GM18868 (cell line): ENCODE data around the gene SLC49A3.
"Not testable (repeated sequence)": the region's sequence is repeated elsewhere in the genome, so short reads cannot be mapped to it uniquely, and the experiment has no call there.

Experiments used
- ATAC-seq: cut with Tn5 transposase; IDR thresholded peaks from one replicate; pipeline ENCODE4 v1.9.1; 2021; ENCODE audit warnings: mild to moderate bottlenecking, moderate library complexity; ENCODE audit not compliant: unreplicated experiment

Gene SLC49A3

DNA sequence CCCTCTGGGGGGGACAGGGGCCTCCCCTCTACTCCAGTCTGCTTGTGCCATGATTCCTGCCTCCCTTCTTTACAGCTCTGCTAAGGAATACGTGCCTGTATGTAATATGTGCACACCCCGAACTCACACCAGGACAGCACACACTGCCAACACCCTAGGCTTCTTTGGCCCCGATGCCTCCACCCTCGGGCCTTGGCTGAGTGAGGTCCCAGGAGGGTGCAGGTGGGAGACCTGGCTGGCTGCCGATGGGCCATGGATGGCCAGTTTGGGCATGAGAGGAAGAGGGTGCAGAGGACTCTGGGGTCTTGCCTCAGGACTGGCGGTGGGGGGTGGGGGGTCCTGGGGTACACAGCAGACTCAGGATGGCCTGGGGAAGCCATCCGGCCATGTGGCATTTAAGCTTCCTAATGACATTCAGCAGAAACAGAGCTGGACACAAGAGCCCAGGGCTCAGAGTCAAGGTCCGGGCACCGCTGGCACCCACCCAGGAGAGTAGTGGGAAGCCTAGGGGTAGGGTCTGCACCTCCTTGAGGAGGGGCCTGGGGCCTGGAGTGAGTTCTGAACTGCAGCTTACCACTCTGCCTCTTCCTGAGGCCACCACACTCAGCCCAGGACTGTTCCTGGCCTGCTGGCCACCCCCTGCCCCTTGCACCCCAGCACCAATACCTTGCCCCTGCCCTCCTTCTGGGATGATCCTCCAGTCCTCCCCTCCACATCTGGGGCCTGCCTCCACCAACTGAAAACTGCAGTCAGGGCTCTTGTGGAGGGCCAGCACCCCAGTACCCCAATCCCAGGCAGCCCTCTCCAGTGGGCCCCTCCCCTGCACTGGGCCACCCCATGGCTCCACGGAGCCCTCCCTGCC lies 14.6 kb upstream of the SLC49A3 start:
- ATAC-seq = no peak

- no peak for ATAC-seq
Measured at GRCh38 chr4:702618-703048, 13.7 kb upstream of the SLC49A3 start.

DNA sequence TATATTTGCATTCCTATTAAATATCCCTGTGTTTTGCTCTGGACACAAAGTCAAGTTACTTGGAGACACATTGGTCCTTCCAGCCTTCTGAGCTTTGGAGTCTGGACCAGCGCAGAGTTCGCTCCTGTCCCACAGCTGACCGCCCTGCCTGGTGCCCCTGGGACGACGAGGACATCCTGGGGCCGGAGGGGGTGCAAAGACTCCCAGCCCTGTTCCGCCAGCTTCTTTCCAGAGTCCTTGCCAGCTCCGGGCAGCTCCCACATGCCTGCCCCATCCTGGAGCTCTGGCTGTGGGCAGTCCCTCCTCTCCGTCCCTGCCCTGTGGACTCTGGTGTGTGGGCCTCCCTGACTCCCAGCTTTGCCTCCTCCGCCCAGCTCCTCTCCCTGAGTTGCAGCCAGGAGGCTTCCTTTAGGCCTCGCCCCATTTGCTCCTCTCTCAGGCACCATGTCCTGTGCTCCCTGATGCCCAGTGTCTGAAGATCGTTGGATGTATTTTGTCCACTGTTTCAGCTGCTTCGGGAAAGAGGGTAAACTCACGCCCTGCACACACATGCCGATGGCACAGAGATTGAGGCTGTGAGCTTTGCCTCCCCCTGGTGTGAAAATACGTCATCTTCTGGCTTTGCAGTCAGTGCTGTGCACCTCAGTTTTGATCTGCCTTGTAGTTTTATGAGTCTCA lies 11.8 kb upstream of the SLC49A3 start:
- no peak for ATAC-seq

DNA sequence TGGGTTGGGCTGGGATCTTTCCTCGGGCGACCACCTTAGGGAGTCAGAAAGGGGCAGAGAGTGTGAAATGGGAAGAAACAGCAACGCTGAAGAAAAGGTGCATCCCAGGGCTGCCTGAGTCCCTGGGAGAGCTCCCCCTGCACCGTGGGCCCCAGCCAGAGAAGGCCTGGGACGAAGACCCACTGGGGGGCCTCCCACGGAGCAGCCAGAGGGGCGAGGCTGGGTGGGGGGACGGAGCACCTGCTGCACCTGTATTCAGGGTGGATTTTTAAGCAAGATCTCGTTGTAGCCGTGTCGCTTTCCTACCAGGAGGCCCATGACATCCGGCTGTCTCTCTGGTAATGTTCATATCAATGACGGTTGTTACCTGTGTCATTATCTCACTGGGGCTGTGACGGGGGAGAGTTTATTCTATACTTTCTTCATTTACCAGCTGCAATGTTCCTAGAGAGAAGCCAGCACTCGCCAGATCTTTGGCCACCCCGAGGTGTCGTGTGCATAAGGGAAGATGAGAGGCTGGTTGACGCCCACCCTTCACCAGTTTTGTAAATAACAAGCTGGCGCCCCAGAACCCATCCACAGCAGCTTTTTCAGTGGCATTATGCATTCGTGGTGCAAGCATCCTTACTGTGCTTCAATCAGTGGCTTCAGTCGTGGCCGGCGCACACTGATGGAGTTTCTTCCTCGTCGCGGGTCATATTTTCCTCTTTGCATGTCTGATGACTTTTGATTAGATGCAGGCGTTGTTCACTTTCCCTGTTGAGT lies 11.0 kb upstream of the SLC49A3 start:
- no peak for ATAC-seq

GRCh38 chr4:694341-694940 lies 5.5 kb upstream of the SLC49A3 start:
- not testable (repeated sequence) for ATAC-seq

DNA sequence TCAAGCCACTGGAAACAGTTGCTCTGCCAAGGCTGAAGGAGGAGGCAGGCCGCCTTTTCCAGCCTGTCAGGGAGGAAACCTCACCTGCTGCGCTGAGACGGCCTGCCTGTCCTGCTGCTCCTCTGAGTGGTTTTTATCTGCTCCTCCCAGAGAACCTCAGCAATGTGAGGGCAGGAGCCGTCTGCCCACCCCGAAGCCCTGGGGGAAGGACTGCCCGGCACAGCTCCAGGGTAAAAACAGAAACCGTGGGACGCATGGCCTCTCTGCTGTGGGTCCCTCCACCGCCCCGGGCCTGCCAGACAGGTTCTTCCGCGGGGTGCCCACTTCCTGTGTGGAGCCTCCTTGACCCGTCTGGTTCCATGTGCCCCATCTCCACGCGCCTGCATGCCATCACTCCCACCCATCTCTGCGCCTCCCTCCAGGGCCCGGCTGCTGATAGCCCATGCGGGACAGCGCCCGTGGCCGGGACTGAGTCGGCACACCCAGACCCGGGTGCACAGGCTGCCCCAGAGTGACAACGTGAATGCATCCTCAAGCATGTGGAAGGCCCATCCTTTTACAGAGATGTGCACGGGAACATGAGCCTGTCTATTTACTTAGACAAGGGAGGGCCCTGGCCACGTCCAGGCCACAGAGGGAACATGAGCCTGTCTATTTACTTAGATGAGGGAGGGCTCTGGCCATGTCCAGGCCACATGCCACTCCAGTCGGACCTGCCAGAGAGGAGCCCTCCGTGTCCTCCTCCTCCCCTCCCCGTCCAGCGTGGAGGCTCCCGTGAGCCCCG lies 4.0 kb upstream of the SLC49A3 start:
- ATAC-seq = no peak

- no peak for ATAC-seq
Measured at GRCh38 chr4:689723-690122, 772 bp upstream of the SLC49A3 start.

GRCh38 chr4:687971-688853 lies 739 bp downstream of the SLC49A3 start:
- ATAC-seq = no peak

DNA sequence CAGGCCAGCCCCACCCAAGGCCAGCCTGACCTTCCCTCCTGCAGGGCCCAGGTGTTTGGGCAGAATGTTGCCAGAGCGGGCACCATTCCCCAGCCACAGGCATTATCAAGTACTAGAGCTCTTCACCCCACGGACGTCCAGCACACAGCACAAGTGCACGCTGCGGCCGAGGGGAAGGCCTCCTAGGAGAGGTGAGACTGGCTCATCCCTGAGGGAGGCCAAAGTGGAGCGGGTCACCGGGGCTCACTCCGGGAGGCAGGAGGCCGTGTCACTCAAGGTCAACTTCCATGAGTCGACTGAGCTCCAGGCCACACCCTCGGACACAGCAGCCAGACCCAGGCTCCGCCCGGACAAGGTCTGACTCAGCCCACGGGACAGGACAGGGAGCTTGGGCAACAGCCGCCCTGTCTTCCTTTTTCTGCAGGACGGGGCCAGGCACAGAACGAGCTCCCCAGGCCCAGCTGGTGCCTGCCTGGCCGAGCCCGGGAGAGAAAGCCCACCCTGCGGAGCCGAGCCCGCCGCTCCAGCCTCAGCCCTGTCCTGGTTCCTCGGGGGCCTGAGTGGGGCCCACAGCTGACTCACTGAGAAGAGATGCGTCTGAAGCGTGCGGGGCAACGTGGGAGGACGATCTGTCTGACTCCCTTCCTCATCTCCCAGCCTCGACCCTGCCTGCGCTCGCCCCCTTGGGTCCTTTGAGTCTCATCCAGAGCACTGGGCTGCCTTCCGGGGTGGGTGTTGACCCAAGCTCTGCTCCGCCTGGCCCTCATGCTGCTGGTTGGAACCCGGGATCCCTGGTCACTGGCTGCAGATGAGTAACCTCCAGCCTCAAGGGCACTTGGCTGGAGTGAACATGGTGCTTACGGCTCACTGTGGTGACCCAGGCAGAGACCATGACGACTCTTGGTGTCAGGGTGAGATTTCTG lies 1.6 kb downstream of the SLC49A3 start:
- ATAC-seq = no peak

- ATAC-seq = no peak
Measured at GRCh38 chr4:686413-687040, 2.4 kb downstream of the SLC49A3 start.

DNA sequence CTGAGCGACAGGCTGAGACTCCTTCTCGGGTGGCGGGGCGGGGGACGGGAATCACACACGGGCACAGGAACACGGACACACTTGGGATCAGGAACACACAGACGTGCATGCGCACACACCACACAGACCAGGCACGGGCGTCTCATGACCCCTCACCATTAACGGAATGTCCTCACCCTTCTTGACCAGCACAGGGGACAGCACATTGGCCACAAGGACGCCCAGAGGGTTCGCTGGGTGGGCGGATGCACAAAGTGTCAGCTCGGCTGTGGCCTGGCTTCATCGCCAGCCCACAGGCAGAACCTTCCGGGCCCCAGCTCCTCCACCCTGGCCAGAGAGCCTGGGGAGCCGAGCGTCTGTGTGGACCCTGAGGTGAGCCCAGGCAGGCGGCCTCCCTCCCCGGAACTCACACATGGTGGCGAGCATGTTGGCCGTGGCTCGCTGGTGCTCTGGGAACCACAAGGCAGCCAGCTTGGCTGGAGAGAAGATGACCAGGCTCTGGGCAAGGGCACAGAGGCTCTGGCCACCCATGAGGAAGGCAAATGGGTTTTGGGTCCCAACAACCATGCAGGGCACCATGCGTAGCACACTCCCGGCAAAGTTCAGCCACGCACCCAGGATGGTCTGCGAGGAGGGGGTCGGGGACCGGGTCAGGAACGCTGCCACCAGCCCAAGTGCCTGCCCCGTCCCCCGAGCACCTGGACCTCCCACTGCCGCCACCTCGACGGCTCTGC lies 3.1 kb downstream of the SLC49A3 start:
- no peak for ATAC-seq

- no peak for ATAC-seq
Measured at GRCh38 chr4:684623-685327, 4.2 kb downstream of the SLC49A3 start.

- ATAC-seq = peak; percentile 36
Measured at GRCh38 chr4:683982-684622, 4.8 kb downstream of the SLC49A3 start.

DNA sequence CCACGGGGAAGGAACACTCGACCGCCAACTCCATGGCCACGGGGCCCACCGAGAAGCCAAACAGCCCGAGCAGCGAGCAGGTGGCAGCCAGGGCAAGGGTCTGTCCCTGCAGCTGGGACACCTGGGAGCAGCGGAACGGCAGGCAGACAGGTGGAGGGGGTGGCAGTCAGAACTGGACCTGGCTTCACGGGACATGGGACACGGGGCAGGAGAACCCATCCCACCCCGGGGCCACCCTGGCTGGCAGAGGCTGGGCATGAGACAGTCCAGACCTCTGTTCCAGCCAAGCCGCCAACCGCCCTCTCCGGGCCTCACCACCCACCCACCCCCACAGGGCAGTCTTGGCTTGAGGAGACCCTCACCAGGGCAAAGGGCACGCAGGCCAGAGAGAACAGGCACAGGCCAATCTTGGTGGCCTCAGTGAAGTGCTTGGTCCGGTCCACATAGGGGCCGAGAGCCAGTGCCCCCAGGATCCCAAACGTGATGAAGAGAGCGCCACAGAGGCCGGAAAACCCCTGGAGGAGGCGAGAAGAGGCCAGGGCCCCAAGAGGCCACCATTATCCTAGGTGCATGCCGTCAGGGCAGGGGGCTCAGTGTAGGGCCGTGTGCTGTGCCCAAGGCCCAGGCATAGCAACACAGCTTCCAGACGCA lies 5.6 kb downstream of the SLC49A3 start:
- no peak for ATAC-seq

- ATAC-seq = no peak
Measured at GRCh38 chr4:682490-683172, 6.3 kb downstream of the SLC49A3 start.
